HG02678 (cell line): Measurements from ENCODE around the gene AAGAB.

Experiments
- ATAC-seq: cut with Tn5 transposase; IDR thresholded peaks from one replicate; pipeline ENCODE4 v1.9.1; 2021; ENCODE audit warnings: mild to moderate bottlenecking, moderate library complexity; ENCODE audit not compliant: unreplicated experiment

Gene AAGAB

DNA sequence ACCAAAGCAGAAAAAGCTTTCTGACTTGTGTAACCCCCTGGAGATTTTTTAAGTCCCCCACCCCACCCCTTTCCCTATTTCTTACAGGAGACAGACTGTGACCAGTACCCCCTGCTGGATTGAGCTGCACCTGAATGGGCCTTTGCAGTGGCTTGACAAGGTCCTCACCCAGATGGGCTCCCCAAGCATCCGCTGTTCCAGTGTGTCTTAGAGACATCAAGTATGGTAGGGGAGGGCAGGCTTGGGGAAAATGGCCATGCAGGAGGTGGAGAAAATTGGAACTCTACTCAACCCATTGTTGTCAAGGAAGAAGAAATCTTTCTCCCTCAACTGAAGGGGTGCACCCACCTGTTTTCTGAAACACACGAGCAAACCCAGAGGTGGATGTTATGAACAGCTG, 64.1 kb downstream of the AAGAB start:
- no peak for ATAC-seq

DNA sequence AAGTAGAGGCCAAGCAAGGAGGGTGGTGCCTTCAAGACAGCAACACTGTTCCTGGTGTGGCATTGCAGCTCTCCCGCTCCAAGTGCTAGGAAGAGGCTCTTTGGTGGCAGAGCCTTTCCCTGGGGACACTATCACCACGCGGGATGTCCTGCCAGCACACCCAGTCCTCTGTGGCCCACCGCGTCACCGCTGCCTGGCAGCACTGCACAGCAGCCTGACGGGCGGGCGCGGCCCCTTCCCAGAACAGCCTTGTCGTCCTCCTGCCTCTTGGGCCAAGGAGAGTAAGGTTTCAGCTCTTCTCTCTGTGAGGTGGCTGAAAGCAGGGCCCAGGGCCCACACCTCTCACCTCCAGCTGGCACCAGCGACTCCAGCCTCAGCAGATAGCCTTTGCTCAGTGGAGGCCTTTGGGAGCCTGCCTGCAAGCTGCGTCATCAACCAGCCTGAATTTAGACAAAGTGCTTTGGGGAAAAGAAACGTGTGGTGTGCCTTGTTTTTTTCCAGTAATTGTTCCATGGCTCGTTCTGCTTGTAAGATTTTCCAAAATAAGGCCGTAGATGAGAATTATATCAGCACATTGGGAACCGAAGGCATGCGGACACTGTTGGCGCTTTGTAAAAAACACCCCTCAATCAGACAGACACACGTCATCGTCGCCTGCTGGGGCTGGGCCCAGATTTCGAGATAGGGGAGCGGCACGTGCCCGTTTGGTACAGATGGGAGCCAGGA, 65.0 kb downstream of the AAGAB start:
- ATAC-seq, result no peak

DNA sequence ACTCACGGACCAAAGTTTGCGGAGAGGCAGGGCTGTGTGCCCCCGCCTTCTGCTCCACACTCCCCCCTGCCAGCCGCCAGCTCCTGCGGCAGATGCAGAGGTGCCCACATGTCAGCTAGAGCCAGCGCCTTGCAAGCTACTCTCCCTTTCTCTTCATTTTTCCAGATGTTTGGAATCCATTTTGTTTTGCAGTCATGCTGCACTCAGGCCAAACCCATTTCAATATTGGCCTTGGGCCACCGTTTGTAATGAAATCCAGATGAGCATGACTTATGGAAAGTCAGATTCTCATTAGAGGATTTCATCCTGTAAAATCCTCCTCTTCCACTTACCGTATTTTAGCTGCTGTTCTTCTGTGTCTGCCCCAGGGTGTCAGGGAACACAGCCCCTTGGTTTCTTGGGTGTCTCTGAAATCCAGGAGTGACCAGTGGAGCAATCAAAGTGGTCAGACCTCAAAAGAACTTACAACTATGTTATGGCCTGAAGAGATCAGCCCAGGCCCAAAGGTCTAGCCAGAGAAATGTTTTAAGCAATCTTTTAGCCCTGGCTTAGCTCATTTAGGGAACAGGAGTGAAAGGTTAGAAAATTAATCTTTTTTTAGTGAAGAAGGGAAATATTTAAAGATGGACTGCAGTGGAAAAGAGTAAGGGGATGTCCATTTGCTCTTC, 65.8 kb downstream of the AAGAB start:
- no peak for ATAC-seq

DNA sequence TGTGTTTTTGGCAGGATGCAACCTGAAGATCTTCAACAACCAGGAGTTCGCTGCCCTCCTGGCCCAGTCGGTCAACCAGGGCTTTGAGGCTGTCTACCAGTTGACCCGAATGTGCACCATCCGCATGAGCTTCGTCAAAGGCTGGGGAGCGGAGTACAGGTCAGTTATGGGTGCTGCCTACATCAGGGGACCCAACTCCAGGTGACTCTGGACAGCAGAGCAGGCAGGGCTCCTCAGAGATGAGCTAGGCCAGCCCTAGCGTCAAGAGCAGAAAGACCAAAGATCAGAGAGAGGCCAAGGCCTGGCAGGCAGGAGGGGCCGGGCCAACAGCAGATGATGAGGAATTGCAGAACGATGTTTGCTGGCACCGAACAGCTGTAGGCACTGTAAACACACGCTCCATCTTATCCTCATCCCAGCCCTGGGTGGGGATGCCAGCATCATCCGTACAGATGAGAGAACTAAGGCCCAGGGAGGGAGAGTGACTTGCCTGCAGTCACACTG, 67.1 kb downstream of the AAGAB start:
- ATAC-seq, result no peak

DNA sequence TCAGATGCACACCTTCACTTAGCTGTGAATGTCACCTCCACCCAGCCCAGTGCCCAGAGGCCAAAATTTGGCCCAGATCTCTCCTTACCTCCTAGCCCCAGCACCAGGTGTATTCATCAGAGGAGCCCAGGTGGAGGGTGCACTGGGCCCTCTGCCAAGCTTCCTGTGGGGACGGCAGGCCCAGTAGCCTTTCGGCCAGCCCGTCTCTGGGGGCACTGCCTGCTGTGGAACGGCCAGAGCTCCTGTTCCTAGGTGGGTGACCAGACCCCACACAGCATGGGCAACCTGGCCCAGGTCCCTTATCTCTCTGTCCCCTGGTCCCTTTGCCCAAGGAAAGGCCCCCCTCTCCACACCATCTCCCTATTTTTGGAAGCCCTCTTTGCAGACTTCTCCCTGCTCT, 67.8 kb downstream of the AAGAB start:
- no peak for ATAC-seq

DNA sequence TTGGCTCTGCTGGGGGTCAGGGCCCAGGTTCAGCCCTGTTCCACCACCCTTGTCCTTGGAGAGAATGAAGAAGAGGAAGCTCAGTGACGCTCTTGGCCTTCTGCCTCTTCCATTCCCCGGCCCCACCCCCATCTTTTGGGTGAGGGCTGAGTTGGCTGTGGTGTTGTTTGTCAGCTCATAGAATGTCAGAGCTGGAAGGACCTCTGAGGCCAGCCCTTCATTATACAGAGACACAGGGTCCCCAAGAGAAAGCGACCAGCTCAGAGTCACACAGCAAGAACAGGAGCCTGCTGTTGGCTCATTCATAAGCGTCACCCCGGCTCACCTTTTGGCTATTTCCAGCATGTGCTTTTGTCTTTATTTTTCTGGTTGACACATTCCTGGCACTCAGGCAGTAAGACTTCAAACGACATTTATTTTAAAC, 68.2 kb downstream of the AAGAB start:
- ATAC-seq, result no peak

DNA sequence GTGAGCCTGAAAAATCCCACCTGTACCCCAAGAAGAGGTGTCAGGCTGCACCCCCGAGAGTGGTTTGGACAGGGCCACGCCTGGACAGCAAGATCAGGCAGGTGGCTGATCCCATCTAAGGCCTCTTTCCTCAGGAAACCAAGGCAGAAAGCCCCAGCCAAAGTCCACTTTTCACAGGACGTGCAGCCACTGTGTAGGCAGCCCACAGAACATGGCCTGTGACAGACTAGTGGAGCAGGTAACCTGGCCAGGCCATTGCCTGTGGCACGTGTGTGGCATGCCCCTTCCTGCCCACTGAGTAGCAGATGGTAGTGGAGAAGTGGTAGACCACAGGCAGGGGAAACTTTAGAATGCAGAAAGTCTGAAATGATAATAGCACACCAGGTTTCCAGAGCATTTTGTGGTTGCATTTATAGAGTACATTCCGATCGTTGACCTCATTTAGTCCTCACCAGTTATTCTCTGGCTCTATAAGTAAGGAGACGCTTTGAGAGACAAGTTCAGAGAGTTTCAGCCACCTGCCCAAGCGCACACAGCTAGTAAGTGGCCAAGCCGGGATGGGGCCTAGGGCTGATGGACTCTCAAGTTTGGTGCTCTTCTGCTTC, 68.7 kb downstream of the AAGAB start:
- ATAC-seq, result no peak

DNA sequence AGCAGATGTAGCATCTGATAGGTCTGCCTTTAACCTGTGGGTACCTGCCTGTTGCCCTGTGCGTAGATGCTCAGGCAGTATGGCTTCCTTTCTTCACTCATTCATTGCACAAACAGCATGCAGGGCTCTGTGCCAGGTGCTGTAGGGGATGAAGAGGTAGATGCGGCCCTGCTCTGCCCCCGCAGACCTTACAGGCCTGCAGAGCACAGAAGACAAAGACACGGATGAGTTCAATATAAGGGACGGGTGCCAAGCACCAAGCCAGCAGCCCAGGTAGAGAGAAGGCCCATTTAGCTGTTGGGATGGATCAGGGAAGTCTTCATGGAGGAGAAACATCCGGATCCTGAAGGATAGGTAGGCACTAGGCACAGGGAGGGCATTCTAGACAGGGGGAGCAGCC, 69.4 kb downstream of the AAGAB start:
- ATAC-seq, result no peak

DNA sequence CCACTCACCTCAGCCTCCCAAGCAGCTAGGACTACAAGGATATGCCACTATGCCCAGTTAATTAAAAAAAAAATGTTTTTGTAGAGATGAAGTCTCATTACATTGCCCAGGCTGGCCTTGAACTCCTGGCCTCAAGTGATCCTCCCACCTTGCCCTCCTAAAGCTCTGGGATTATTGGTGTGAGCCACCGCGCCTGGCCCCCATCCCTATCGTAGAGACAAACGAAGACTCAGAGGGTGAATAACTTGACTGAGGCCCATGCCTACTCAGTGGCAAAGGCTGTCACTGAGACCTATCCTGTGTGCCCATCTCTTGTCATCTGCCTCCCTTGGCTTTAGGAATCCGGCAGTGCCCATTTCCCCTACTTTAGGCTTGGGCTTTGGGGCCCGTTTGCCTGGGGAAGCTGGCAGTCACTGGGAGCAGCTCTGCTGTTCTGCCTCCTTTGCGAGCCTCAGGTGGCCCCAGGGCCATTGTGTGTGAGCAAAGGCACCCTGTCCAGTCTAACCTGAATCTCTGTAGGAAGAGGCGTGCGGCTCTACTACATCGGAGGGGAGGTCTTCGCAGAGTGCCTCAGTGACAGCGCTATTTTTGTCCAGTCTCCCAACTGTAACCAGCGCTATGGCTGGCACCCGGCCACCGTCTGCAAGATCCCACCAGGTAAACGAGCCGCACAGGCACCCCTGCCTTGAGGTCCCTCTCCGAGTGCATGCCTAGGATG, 70.1 kb downstream of the AAGAB start:
- ATAC-seq, result no peak

DNA sequence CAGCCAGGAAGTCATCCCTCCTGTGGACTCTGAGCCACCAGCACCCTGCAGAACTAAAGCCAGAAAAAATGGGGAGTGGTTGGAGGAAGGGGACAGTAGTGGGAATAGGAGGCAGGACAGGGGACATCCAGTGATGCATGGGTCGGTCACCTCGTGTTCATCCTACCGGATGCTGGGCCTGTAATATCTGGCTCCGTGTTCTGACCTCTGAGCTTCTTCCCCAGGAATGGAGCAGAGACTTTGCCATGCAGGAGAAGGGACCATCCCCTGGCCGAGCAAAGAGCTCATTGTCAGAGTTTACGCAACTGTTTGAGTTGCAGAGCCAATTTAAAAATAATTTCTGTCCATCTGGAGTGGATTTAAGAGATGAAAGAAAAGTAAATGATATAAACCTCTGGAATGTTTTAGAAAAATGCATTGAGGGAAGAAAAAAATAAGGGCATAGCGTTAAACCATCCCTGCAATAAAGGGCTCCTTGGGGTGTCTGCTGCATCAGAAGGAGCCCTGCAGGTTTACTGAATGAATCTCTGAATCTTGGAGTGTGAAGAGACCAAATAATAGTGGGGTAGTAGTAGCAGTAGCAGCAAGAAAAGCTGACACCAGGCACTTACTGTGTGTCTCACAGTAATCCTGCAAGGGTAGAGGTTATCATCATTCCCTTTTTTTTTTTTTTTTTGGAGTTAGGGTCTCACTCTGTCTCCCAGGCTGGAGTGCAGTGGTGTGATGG, 70.9 kb downstream of the AAGAB start:
- no peak for ATAC-seq

DNA sequence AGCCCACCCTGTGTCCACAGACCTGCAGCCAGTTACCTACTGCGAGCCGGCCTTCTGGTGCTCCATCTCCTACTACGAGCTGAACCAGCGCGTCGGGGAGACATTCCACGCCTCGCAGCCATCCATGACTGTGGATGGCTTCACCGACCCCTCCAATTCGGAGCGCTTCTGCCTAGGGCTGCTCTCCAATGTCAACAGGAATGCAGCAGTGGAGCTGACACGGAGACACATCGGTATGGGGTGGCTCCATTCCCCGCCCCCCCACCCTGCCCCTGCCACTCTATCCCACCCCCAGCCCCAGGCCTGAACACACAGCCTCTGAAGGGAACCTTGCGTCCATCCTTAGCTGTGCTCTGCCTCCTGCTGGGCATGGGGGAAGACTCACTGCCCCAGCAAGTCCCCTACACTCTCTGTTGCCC, 73.2 kb downstream of the AAGAB start:
- no peak for ATAC-seq

DNA sequence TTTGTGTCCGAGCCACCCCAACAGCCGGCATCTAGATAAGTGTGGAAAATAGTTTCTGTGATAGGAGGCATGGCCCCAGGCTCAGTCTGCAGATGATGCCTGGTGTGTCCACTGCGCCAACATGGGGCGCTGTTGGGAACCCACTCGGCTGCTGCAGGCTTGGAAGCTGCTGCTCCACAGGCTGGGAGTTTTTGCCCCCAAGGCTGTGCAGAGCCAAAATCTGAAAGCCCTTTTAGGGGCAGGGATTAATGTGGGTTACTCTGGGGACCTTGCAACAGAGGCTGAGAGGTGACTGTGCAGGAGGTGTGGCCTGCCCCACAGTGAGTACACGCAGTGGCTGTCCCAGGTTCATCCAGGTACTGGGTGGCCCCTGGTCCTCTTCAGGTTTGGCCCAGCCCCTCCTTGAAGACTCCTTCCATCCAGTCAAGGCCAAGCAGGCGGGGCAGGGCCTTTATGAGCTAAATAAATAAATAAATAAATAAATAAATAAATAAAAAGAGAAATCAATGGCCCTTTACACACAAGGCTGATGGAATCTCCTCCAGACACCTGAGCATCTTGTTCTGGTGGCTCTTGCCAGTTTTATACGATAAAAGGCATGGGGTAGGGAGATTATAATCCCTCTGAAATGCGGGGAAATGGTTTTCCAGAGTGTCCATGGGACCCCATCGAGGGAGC, 73.8 kb downstream of the AAGAB start:
- ATAC-seq, result no peak

DNA sequence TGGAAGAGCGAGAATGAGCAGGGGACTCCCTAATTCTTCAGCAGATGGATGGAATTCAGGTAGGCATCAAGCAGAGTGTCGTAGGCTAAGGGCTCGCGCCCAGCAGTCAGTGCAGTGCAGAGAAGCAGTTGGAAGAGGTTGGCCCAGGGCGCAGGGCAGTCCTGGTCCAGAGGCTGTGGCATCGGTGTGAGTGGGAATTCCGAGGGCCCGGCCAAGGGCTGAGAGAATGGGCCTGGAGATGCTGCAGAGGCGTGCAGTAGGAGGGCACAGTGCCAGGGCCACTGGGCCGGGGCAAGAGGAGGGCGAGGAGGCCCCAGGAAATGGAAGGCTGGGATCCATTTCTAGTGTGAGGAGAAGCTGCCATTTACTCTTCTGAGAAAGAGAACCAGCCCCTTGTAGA, 74.4 kb downstream of the AAGAB start:
- no peak for ATAC-seq

DNA sequence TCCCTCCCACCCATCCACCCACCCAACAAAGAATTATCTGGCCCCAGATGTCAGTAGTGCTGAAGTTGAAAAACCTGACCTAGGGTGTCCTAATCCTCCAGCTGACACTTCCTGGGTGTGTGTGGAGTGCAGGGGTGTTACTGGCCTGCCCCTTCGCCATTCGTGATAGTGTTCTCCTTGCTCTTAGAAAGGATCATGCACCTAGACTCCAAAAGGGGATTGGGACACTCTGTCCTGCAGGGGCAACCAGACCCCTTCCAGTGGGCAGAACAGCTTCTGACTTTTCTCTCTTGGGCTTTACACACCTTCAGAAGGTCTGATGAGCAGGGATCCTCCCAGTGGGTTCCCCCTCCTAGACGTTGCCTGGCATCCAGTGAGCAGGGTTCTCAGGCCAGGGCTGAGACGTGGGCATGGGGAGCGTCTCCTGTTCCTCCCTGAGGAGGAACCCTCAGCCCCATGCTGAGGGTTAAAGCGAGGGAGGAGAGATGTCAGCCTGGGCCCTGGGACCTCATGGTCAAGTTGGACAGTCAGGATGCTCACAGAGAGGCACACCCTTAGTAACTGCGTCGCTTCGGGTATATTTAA, 75.0 kb downstream of the AAGAB start:
- no peak for ATAC-seq

DNA sequence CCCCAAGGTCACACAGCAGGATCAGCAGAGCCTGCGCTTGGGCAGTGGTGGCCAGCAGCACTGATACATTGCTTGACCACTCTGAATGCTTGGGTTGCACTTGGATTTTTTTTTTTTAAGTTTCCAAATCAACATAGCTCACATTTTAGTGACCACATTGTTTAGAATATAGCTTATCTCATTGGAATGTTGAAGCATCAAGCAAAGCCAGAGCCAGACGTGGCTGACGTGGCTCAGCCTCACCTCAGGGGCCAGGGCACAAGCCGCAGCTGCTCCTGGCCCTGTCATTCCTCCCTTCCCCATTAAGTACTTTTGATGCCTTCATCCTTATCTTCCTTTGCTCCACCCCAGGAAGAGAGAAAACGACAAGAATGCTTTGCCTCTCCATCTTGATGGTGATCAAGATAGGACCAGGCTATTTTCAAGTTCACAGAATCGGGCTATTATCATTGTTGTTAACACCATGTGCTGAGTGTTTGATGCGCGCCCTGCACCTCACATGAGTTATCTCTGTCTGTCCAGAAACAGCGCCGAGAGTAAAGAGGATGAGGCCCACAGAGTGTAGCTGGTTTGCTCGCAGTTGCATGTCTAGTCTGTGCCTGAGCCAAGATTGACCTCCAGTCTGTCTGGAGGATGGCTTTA, 75.8 kb downstream of the AAGAB start:
- ATAC-seq, result no peak

DNA sequence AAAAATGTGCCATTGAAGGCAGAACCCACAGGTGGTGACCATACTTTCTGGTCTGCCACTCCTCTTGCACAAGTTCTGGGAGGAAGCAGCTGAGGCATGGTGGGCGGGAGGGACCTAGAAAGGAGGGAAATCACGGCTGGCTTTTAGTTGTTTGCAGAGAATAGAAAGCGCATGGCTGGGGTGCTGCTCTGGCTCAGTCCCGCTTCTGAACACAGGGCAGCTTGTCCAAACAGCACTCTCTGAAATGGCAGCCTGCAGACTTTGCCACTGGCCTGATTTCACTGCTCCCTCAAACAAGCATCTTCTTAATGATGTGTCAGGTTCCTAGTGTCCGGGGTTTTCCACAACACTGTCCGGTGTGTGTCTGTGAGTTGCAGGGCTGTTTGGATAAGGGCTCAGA, 76.7 kb downstream of the AAGAB start:
- no peak for ATAC-seq

DNA sequence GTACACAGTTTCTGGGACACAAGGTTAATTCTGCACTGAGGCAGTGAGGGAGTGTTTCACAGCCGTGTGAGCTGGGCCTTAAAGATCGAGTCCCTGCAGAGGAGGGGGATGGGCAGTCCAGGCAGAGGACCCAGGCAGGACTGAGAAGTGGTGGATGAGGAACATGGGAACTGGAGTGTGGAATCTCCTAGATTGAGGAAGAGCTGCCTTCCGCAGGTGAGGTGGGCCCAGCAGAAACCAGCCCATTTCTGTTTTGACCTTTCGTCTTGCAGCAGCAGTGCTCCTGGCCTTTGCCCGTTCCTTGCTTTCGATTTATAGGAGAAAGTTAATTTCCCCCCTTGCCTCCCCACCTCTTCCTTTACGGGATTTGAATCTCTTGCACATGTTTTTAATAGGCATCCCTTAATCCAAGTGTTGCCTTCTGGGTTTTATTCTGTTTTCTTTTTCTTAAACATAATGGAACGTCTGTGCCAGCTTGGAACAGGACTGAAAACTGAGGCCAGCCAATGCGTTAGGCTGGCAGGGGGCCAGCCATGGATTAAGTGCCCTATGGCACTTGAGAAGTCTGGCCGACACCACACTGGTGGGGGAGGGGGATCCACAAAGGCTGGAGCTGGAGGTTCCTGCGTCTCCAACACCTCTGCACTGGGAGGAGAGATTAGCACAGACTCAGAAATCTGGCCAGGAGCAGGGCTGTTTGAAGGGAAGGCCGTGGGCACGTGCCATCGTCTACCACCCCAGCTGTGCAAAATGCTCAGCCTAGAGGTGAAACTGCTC, 78.1 kb downstream of the AAGAB start:
- ATAC-seq, result no peak

DNA sequence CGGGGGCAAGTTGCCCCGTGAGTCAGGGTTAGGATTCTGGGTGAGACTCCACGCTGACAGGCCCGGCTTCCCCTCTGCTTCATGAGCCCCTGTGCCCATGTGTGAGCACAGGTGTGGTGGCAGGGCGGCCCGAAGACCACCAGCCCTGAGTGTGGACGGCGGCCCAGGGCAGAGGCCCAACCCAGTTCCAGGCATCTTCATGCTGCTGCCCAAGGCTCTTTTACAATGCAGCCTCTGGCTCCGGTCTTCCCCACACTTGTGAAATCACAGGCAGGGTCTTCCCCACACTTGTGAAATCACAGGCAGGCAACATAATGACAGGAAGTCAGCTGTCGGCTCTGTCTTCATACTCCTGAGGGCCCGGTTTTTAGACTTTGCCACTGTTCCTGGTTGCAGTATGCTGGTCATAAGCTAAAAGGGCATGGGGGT, 78.8 kb downstream of the AAGAB start:
- no peak for ATAC-seq
